ENCODE data around the gene TFAP2E. TPM values are rescaled to one million over a fixed set of nuclear protein-coding genes. Genes with fewer than 3 reads are reported as not detected.

Gene TFAP2E
- total RNA-seq, 1 donor from 2014 or later = 0.59 TPM

Other genes starting within 250 kb of the TFAP2E start
- 36.4 TPM for gene KIAA0319L, start 15.9 kb upstream of the TFAP2E start, total RNA-seq
- 7.0 TPM for gene NCDN, start 15.5 kb upstream of the TFAP2E start, total RNA-seq
- 15.1 TPM for gene PSMB2, start 68.2 kb downstream of the TFAP2E start, total RNA-seq
- 9.2 TPM for gene C1orf216, start 145.6 kb downstream of the TFAP2E start, total RNA-seq
- 9.9 TPM for gene CLSPN, start 196.7 kb downstream of the TFAP2E start, total RNA-seq
- gene AGO4, start 234.7 kb downstream of the TFAP2E start, total RNA-seq = 21.6 TPM